ENCODE results near the gene CYP51A1.
"Not testable (repeated sequence)": the region's sequence is repeated elsewhere in the genome, so short reads cannot be mapped to it uniquely, and the experiment has no call there.

CYP51A1 gene

GRCh38 chr7:92121681-92122080 is 12.6 kb downstream of the CYP51A1 start:
- no peak for DNase-seq

- no peak for DNase-seq
Measured at GRCh38 chr7:92119213-92119759, 15.0 kb downstream of the CYP51A1 start.

GRCh38 chr7:92116949-92117348 is 17.3 kb downstream of the CYP51A1 start:
- DNase-seq: no peak

- DNase-seq: no peak
Measured at GRCh38 chr7:92115821-92116220, 18.5 kb downstream of the CYP51A1 start.

- no peak for DNase-seq
Measured at GRCh38 chr7:92110857-92111256, 23.4 kb downstream of the CYP51A1 start.

- DNase-seq: no peak
Measured at GRCh38 chr7:92108821-92109220, 25.5 kb downstream of the CYP51A1 start.

- DNase-seq: not testable (repeated sequence)
Measured at GRCh38 chr7:92102862-92103261, 31.4 kb downstream of the CYP51A1 start.

- no peak for DNase-seq
Measured at GRCh38 chr7:92100534-92100933, 33.7 kb downstream of the CYP51A1 start.

GRCh38 chr7:92095380-92095779 is 38.9 kb downstream of the CYP51A1 start:
- no peak for DNase-seq

- DNase-seq: no peak
Measured at GRCh38 chr7:92092210-92092609, 42.1 kb downstream of the CYP51A1 start.

GRCh38 chr7:92088266-92088665 is 46.0 kb downstream of the CYP51A1 start:
- DNase-seq: no peak

- not testable (repeated sequence) for DNase-seq
Measured at GRCh38 chr7:92083922-92084321, 50.4 kb downstream of the CYP51A1 start.

GRCh38 chr7:92076509-92076908 is 57.8 kb downstream of the CYP51A1 start:
- no peak for DNase-seq

- no peak for DNase-seq
Measured at GRCh38 chr7:92075455-92076158, 58.7 kb downstream of the CYP51A1 start.

- no peak for DNase-seq
Measured at GRCh38 chr7:92072708-92073107, 61.6 kb downstream of the CYP51A1 start.

GRCh38 chr7:92072121-92072520 is 62.2 kb downstream of the CYP51A1 start:
- no peak for DNase-seq

- no peak for DNase-seq
Measured at GRCh38 chr7:92071032-92071431, 63.2 kb downstream of the CYP51A1 start.

GRCh38 chr7:92064438-92065029 is 69.7 kb downstream of the CYP51A1 start:
- DNase-seq: no peak
